ENCODE results near the gene ABCB4. TPM values are rescaled to one million over a fixed set of nuclear protein-coding genes. Genes with fewer than 3 reads are reported as not detected.

ABCB4 gene
- polyA plus RNA-seq, 1 experiment, result 0.05 TPM

- TF ChIP-seq, protein P1, sequence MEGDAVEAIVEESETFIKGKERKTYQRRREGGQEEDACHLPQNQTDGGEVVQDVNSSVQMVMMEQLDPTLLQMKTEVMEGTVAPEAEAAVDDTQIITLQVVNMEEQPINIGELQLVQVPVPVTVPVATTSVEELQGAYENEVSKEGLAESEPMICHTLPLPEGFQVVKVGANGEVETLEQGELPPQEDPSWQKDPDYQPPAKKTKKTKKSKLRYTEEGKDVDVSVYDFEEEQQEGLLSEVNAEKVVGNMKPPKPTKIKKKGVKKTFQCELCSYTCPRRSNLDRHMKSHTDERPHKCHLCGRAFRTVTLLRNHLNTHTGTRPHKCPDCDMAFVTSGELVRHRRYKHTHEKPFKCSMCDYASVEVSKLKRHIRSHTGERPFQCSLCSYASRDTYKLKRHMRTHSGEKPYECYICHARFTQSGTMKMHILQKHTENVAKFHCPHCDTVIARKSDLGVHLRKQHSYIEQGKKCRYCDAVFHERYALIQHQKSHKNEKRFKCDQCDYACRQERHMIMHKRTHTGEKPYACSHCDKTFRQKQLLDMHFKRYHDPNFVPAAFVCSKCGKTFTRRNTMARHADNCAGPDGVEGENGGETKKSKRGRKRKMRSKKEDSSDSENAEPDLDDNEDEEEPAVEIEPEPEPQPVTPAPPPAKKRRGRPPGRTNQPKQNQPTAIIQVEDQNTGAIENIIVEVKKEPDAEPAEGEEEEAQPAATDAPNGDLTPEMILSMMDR (IDR thresholded peaks at IDR 0.05; ENCODE audit: low read depth, low read length), result no peak
- Histone ChIP-seq H3K27me3 (ENCODE audit: control insufficient read depth, insufficient read depth, low read length) (no peaks in the 10 kb centered on the region), H3K4me3 (ENCODE audit: low read depth, low read length) (no peak overlapping the region), H3K9me3 (ENCODE audit: control insufficient read depth, insufficient read depth, low read length) (no peaks in the 10 kb centered on the region), H3K27ac (ENCODE audit: low read depth, low read length) (no peak overlapping the region)
- DNase-seq (ENCODE audit: low read depth, low spot score), result no peak
- ChIA-PET POLR2A (no interaction called here), CTCF (interaction anchor here (0.9 to 1.6 kb wide), 3 partner anchors 17 to 734 kb away, joined by 3 read pairs; no protein-coding TSS in a partner anchor)
Observed at GRCh38 chr7:87435546-87435945, 39.9 kb downstream of the ABCB4 start.

DNA sequence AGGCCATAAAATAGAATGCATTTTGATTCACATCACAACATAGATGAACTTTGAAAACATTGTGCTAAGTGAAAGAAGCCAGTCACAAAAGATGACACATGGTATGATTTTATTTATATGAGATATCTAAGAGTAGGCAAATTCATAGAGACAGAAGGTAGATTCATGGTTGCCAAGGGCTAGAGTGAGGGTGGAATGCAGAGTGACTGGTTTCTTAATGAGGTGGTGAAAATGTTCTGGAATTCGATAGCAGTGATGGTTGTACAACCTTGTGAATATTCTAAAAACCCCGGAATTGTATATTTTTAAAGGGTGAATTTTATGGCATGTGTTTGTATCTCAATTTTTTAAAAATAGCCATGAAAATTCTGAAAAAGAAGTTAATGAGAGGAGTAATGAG, 42.9 kb downstream of the ABCB4 start:
- Histone ChIP-seq H3K27ac (ENCODE audit: low read depth, low read length) (no peak overlapping the region), H3K4me3 (ENCODE audit: low read depth, low read length) (no peak overlapping the region), H3K27me3 (ENCODE audit: control insufficient read depth, insufficient read depth, low read length) (no peaks in the 10 kb centered on the region), H3K9me3 (ENCODE audit: control insufficient read depth, insufficient read depth, low read length) (no peaks in the 10 kb centered on the region)
- DNase-seq (ENCODE audit: low read depth, low spot score), result no peak
- TF ChIP-seq, protein P1 (IDR thresholded peaks at IDR 0.05; ENCODE audit: low read depth, low read length), result no peak
- ChIA-PET CTCF (no interaction called here), POLR2A (no interaction called here)

DNA sequence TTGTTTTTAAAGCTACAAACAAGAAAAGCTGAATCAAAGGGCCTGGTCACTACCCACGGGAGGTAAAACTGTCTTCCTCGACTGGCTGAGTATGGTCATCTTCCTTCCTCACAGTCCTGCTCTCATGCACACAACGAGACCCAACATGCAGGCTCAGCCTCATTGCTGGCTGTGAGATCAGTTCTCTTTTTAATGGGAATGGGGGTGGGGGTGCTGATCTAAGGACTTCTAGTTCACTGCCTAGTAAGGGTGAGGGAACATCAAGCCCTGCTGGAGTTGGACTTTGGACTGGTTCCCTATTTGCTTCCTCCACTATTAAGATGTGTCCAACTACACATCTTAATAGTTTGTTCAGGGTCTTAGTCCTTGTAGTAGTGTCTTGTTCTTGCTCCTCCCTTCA, 48.2 kb downstream of the ABCB4 start:
- Histone ChIP-seq H3K4me3 (ENCODE audit: low read depth, low read length) (no peak overlapping the region), H3K9me3 (ENCODE audit: control insufficient read depth, insufficient read depth, low read length) (no peaks in the 10 kb centered on the region), H3K27me3 (ENCODE audit: control insufficient read depth, insufficient read depth, low read length) (no peaks in the 10 kb centered on the region), H3K27ac (ENCODE audit: low read depth, low read length) (no peak overlapping the region)
- TF ChIP-seq, protein P1 (IDR thresholded peaks at IDR 0.05; ENCODE audit: low read depth, low read length), result no peak
- no peak for DNase-seq (ENCODE audit: low read depth, low spot score)
- CTCF ChIA-PET, result interaction anchor here (1.0 kb wide), 1 partner anchor 115 kb away, joined by 3 read pairs; no protein-coding TSS in a partner anchor
- POLR2A ChIA-PET, result no interaction called here

DNA sequence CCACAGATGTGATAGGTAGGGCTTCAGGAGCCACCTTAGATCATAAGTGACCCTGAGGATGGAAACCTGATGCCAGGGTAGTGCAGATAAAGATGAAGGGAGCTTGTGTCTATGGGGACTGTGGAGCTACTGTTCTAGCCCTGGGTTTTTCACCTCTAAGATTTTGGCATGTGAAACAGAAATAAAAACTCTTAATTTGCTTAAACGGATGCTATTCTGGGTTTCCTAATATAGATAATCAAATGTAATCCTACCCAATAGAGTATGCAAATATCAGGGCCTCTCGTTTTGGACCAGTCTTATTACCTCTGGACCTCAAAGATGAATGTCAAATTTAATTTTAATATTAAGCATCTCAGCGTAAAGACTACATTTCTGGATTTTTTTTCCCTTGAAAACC, 49.3 kb downstream of the ABCB4 start:
- no peaks in the 10 kb centered on the region for H3K27me3 ChIP-seq (ENCODE audit: control insufficient read depth, insufficient read depth, low read length)
- DNase-seq (ENCODE audit: low read depth, low spot score), result no peak
- no peak overlapping the region for H3K4me3 ChIP-seq (ENCODE audit: low read depth, low read length)
- ChIA-PET CTCF (no interaction called here), POLR2A (no interaction called here)
- H3K9me3 ChIP-seq (ENCODE audit: control insufficient read depth, insufficient read depth, low read length), result no peaks in the 10 kb centered on the region
- TF ChIP-seq, protein P1 (IDR thresholded peaks at IDR 0.05; ENCODE audit: low read depth, low read length), result no peak
- no peak overlapping the region for H3K27ac ChIP-seq (ENCODE audit: low read depth, low read length)

DNA sequence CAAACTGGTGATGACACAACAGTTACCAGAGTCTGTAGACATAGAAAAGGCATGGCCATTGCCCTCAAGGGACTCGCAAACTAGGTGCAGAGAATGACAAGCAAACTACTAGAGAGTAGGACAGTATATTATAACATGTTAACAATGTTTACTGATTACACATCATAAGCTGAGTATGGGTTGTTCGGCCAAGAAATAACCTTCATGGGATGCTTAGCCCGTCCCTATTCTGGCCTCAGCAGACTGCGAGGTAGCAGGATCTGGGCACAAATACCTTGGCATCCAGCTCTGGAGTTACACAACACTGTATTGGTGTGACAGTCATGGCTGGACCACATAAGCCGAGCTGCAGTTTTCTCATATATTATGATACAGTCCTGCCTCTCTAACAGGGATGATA, 51.4 kb downstream of the ABCB4 start:
- no peak overlapping the region for H3K4me3 ChIP-seq (ENCODE audit: low read depth, low read length)
- no peaks in the 10 kb centered on the region for H3K9me3 ChIP-seq (ENCODE audit: control insufficient read depth, insufficient read depth, low read length)
- CTCF ChIA-PET, result interaction anchor here (2.3 kb wide), 1 partner anchor 112 kb away, joined by 9 read pairs; no protein-coding TSS in a partner anchor
- POLR2A ChIA-PET, result no interaction called here
- TF ChIP-seq, protein P1 (IDR thresholded peaks at IDR 0.05; ENCODE audit: low read depth, low read length), result no peak
- no peak for DNase-seq (ENCODE audit: low read depth, low spot score)
- no peak overlapping the region for H3K27ac ChIP-seq (ENCODE audit: low read depth, low read length)
- no peaks in the 10 kb centered on the region for H3K27me3 ChIP-seq (ENCODE audit: control insufficient read depth, insufficient read depth, low read length)

All from AG04450 (cell line).